Muscle of leg (tissue), 16 donors: Measurements from ENCODE around the gene CDK17. TPM values are rescaled to one million over a fixed set of nuclear protein-coding genes. Genes with fewer than 3 reads are reported as not detected.

ENCODE experiments used
- DNase-seq: peaks from one replicate; pipeline ENCODE4 v3.0.0; 2013
- H3K27ac ChIP-seq: one replicate; pipeline ENCODE4 v1.5.1; 2013; ENCODE audit warnings: mild to moderate bottlenecking, low read length, control low read depth
- H3K27me3 ChIP-seq: one replicate; pipeline ENCODE4 v1.6.1; 2013; ENCODE audit warnings: low read length; ENCODE audit not compliant: control insufficient read depth, insufficient read depth
- H3K36me3 ChIP-seq: one replicate; pipeline ENCODE4 v1.6.1; 2013; ENCODE audit warnings: low read length; ENCODE audit not compliant: control insufficient read depth, insufficient read depth
- H3K4me1 ChIP-seq: one replicate; pipeline ENCODE4 v1.6.1; 2013; ENCODE audit warnings: low read length; ENCODE audit not compliant: control insufficient read depth, insufficient read depth
- H3K4me3 ChIP-seq: one replicate; pipeline ENCODE4 v1.5.1; 2013; ENCODE audit warnings: low read length, control low read depth
- H3K9me3 ChIP-seq: replicated peaks from 2 replicates; pipeline ENCODE4 v1.6.1; 2013; ENCODE audit warnings: low read depth, low read length; ENCODE audit not compliant: control insufficient read depth
- WGBS: methylation state at CpG from one replicate; pipeline ENCODE4 v1.1.5; 2013; ENCODE audit warnings: missing lambda C conversion rate; ENCODE audit not compliant: insufficient coverage; 5-methylcytosine and 5-hydroxymethylcytosine counted together
- long read RNA-seq, 11 donors: transcript quantifications; one replicate each; lab custom pipeline, GENCODE V29; 2026
- polyA plus RNA-seq, 8 donors: library from polyadenylated mRNA; unstranded; fragments of 120-200 nt; gene quantifications; one replicate each; pipeline versions ENCODE4 v1.2.1 to v1.2.3, GENCODE V29; 2013; ENCODE audit warnings: inconsistent platforms in 1 of 8, low replicate concordance in 1 of 8; ENCODE audit not compliant: insufficient read length in 8 of 8, insufficient read depth in 1 of 8
- total RNA-seq: library from RNA; stranded (reverse); fragments of 120-200 nt; gene quantifications from one replicate; pipeline ENCODE4 v1.2.4, GENCODE V29; 2013

The CDK17 gene
- total RNA-seq (31.0 TPM), polyA plus RNA-seq (10 to 100 TPM; 23.4 to 28.7 (median 25.4) TPM)
- long read RNA-seq, donor 1, partial matches to known transcripts, result 0 of 3 reads
- long read RNA-seq, donor 1, other reads (novel, unspliced or antisense), result 0 of 3 reads
- long read RNA-seq, donor 2, partial matches to known transcripts, result 0 of 1 reads
- long read RNA-seq, donor 2, other reads (novel, unspliced or antisense), result 0 of 1 reads
- long read RNA-seq, donor 3, full-length matches to known transcripts, result 5 of 5 reads
- long read RNA-seq, donor 3, partial matches to known transcripts, result 0 of 5 reads
- long read RNA-seq, donor 3, other reads (novel, unspliced or antisense), result 0 of 5 reads
- long read RNA-seq, donor 4, partial matches to known transcripts, result 0 of 2 reads
- long read RNA-seq, donor 4, other reads (novel, unspliced or antisense), result 0 of 2 reads
- long read RNA-seq, donor 5, full-length matches to known transcripts, result 8 of 13 reads
- long read RNA-seq, donor 5, partial matches to known transcripts, result 5 of 13 reads
- long read RNA-seq, donor 5, other reads (novel, unspliced or antisense), result 0 of 13 reads
- long read RNA-seq, donor 6, full-length matches to known transcripts, result 6 of 6 reads
- long read RNA-seq, donor 6, partial matches to known transcripts, result 0 of 6 reads
- long read RNA-seq, donor 6, other reads (novel, unspliced or antisense), result 0 of 6 reads
- long read RNA-seq, donor 7, full-length matches to known transcripts, result 6 of 6 reads
- long read RNA-seq, donor 7, partial matches to known transcripts, result 0 of 6 reads
- long read RNA-seq, donor 7, other reads (novel, unspliced or antisense), result 0 of 6 reads
- long read RNA-seq, donor 8, full-length matches to known transcripts, result 3 of 3 reads
- long read RNA-seq, donor 8, partial matches to known transcripts, result 0 of 3 reads
- long read RNA-seq, donor 8, other reads (novel, unspliced or antisense), result 0 of 3 reads
- long read RNA-seq, donor 9, full-length matches to known transcripts, result 6 of 6 reads
- long read RNA-seq, donor 9, partial matches to known transcripts, result 0 of 6 reads
- long read RNA-seq, donor 9, other reads (novel, unspliced or antisense), result 0 of 6 reads
- long read RNA-seq, donor 10, full-length matches to known transcripts, result 12 of 12 reads
- long read RNA-seq, donor 10, partial matches to known transcripts, result 0 of 12 reads
- long read RNA-seq, donor 10, other reads (novel, unspliced or antisense), result 0 of 12 reads
- long read RNA-seq, donor 11, full-length matches to known transcripts, result 2 of 2 reads
- long read RNA-seq, donor 11, partial matches to known transcripts, result 0 of 2 reads
- long read RNA-seq, donor 11, other reads (novel, unspliced or antisense), result 0 of 2 reads

DNA sequence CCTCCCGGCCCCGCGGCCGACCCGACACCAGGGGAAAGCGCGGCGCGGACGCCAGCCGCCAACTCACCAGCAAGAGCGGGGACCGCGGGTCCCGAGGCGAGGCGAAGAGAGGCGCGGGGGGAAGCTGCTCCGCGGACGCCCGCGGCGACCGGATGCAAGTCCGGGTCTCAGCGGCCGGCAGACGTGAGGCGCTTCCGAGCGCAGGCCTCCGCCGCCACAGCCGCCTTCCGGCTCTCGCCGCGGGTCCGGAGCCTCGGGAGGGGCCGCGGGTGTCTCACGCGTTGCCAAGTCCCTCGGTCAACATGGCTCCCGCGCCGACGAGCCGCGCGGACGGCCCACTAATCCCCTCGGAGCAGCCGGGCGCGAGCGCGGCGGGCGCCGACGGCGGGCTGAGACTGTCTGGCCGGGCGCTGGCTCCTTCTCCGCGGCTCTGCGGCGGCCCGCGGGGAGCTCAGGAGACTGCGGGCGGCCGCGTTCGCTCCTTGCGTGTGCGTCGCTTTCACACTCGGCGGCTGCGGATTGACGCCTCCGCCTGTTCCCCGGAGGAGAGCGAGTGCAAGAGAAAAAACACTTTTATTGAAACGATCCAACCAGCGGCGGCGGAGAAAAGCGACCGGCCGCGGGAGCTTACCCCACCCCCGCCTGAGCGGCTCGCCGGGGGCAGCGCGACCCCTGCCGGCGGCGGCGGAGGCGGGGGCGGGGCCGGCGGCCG lies at the start of gene CDK17:
Gene CDK17, minus strand, starts transcription at position 521 of the 712 bp plus-strand sequence. CDS start 65,603 bp downstream, outside the sequence.
- H3K9me3 ChIP-seq, result no peaks in the 10 kb centered on the region

DNA sequence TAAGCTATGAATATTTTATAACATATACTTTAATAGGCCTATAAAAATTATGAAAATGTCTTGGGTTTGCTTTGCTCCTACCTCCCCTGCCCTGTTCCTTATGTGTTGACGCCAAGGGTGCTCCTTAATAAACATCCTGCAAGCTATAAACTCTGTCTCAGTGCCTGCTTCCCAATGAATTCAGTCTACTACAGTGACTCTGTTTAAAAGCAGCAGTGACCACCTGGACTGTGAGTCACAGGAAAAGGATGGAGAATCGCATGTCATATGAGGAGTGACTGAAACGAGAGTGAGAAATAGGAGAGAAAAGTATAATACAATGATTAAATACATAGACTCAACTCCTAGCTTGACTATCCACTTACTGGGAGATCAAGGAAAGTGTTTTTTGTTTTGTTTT lies 48.1 kb upstream of the CDK17 start:
- no peaks in the 10 kb centered on the region for H3K9me3 ChIP-seq
- H3K27ac ChIP-seq, result peak overlapping the region; percentile 29
- no peaks in the 10 kb centered on the region for H3K36me3 ChIP-seq
- 60% methylated on average over 1 of the region's 3 CpGs for WGBS
- H3K4me1 ChIP-seq, result no peaks in the 10 kb centered on the region
- DNase-seq, result no peak
- no peak overlapping the region for H3K4me3 ChIP-seq
- no peaks in the 10 kb centered on the region for H3K27me3 ChIP-seq

More for the DNA sequence above, at the start of gene CDK17:
- peak; percentile 95 for DNase-seq
- H3K4me1 ChIP-seq, result peaks cover 3% of the 10 kb centered on the region
- peak within 1 kb of the TSS; percentile 95 for H3K27ac ChIP-seq
- no peaks in the 10 kb centered on the region for H3K27me3 ChIP-seq
- H3K4me3 ChIP-seq, result peak within 1 kb of the TSS; percentile 93
- under 1% methylated on average over 94 of the region's 112 CpGs for WGBS
- no peaks in the 10 kb centered on the region for H3K36me3 ChIP-seq

DNA sequence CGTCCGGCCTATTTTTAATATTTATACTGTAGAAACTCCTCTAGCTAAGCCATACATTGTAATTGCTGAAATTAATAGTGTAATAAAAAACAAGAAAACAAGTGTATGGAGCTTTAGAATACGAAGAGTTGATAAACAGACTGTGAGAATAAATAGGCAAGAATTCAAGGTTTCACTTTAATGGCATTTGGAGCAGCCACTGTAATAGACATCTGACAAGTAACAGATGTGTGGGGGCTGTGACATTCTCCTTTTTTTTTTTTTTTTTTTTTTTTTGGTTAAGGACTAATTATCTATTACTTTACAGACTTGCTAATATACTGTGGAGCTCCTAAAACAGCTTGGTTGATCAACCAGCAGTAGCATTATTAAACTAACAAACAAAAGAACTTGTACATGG lies 47.0 kb upstream of the CDK17 start:
- Histone ChIP-seq H3K4me3 (no peak overlapping the region), H3K27ac (peak overlapping the region; percentile 84), H3K36me3 (no peaks in the 10 kb centered on the region), H3K9me3 (no peaks in the 10 kb centered on the region), H3K27me3 (no peaks in the 10 kb centered on the region), H3K4me1 (no peaks in the 10 kb centered on the region)
- 57% methylated on average over 1 of the region's 3 CpGs for WGBS
- DNase-seq, result no peak

DNA sequence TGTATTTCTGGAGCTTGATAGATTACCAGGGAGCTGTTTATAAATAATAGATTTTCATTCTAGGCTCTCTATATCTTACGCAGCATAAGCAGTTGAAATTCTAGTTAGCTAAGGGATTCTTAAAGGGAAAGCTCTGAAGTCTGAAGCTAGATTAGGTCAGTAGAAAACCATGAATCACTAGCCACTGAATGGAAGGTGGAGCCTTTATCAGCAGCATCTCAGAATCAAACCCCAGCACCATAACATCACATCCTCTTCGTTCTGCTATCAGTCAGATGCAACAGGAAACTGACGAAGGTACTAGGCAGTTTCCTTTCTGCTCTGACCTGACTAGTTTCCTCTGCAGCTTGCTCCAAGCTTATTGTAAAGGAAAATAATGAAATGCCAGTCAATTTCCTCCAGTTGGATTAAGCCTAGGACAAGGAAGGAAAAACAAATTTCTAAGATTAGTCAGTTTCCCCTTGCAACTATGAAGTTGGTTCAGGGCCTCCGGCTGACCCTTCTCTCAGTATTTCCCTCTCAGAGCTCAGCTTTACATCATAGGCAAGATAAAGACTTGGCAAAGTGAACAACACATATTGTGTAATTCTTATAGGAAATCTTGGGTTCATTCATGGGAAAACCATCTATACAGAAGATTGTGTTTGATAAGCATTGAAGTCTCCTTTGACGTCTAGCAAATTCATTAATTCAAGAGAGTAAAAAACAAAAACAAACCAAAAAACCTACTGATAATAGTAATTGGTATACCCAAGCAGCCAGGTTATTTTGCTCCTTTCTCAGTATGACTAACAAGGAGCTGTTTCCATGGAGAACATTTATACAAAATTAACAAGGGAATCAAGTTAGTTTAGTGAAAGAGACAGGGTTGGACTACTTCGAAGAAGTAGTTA lies 45.7 kb upstream of the CDK17 start:
- no peaks in the 10 kb centered on the region for H3K4me1 ChIP-seq
- WGBS, result 100% methylated on average over 1 of the region's 6 CpGs
- H3K36me3 ChIP-seq, result no peaks in the 10 kb centered on the region
- no peaks in the 10 kb centered on the region for H3K27me3 ChIP-seq
- peak; percentile 66 for DNase-seq
- no peaks in the 10 kb centered on the region for H3K9me3 ChIP-seq
- peak overlapping the region; percentile 86 for H3K27ac ChIP-seq
- no peak overlapping the region for H3K4me3 ChIP-seq

DNA sequence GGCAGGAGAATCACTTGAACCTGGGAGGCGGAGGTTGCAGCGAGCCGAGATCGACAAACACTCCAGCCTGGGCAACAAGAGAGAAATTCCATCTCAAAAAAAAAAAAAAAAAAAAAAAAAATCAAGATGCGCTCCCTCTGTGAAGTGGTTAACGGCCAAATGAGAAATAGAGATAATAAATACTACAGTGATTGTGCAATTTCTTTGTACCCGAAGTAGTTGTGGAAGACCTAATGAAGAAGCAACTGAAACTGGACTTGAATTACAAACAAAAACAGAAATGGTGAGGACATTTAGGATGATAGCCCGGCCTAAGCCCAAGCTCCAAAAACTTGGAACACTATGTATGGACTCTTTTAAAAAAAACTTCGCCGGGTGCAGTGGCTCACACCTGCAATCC lies 44.2 kb upstream of the CDK17 start:
- no peaks in the 10 kb centered on the region for H3K36me3 ChIP-seq
- WGBS, result 80% methylated on average over 1 of the region's 10 CpGs
- DNase-seq, result no peak
- H3K27ac ChIP-seq, result no peak overlapping the region
- no peak overlapping the region for H3K4me3 ChIP-seq
- H3K9me3 ChIP-seq, result no peaks in the 10 kb centered on the region
- no peaks in the 10 kb centered on the region for H3K27me3 ChIP-seq
- H3K4me1 ChIP-seq, result no peaks in the 10 kb centered on the region

DNA sequence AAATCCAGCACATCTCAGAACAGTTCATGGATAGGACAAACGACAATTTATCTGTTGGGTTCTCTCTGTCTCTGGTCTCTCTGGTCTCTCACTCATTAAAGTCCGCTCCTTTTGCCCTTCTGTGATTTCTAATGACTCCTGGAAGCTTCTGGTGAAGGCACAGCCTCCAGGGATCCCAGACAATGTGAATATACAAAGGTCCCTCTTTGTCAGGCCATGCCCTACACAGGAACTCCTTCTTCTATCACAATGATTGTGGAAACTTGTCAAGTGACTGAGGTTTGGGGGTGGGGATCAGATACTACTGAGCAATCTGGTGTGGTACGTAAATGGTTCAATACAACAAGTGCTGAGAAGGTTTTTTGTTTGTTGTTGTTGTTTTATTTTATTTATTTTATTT lies 42.7 kb upstream of the CDK17 start:
- H3K9me3 ChIP-seq, result no peaks in the 10 kb centered on the region
- H3K36me3 ChIP-seq, result no peaks in the 10 kb centered on the region
- H3K27ac ChIP-seq, result no peak overlapping the region
- no peak overlapping the region for H3K4me3 ChIP-seq
- DNase-seq, result no peak
- H3K4me1 ChIP-seq, result no peaks in the 10 kb centered on the region
- WGBS, result 81% methylated on average over 2 of the region's 3 CpGs
- no peaks in the 10 kb centered on the region for H3K27me3 ChIP-seq

DNA sequence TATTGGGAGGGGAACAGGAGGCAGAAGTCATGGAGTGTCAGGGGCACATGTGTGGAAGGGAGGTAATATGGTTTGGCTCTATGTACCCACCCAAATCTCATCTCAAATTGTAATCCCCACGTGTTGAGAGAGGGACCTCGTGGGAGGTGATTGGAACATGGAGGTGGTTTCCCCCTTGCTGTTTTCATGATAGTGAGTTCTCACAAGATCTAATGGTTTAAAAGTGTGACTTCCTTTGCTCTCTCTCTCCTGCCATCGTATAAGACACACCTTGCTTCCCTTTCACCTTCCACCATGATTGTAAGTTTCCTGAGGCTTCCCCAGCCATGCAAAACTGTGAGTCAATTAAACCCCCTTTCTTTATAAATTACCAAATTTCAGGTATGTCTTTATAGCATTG lies 41.6 kb upstream of the CDK17 start:
- WGBS, result no CpG with 5 or more reads among the region's 3 CpGs
- no peaks in the 10 kb centered on the region for H3K4me1 ChIP-seq
- no peaks in the 10 kb centered on the region for H3K36me3 ChIP-seq
- H3K27me3 ChIP-seq, result no peaks in the 10 kb centered on the region
- no peak overlapping the region for H3K27ac ChIP-seq
- H3K4me3 ChIP-seq, result no peak overlapping the region
- no peak for DNase-seq
- no peaks in the 10 kb centered on the region for H3K9me3 ChIP-seq

DNA sequence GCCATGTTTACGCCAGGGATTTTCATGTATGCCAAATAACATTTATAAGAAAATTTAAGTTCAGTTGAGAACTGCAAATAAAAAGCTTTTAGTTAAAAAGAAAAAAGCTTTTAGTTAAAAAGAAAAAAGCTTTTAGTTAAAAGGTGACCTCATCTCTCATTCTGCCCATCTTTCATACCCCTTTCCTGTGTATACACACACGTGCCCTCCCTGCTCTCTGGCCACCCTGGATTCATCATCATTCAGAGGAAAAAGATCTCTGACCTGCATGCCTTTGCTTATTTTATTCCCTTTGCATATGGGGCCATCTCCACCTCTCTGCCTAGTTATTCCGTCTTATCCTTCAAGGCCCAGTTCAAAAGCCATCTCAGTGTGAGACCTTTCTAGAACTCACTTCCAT lies 38.1 kb upstream of the CDK17 start:
- H3K4me3 ChIP-seq, result no peak overlapping the region
- WGBS, result 77% methylated on average over 2 of the region's 3 CpGs
- no peaks in the 10 kb centered on the region for H3K27me3 ChIP-seq
- no peaks in the 10 kb centered on the region for H3K9me3 ChIP-seq
- no peaks in the 10 kb centered on the region for H3K4me1 ChIP-seq
- H3K27ac ChIP-seq, result no peak overlapping the region
- DNase-seq, result no peak
- H3K36me3 ChIP-seq, result no peaks in the 10 kb centered on the region

DNA sequence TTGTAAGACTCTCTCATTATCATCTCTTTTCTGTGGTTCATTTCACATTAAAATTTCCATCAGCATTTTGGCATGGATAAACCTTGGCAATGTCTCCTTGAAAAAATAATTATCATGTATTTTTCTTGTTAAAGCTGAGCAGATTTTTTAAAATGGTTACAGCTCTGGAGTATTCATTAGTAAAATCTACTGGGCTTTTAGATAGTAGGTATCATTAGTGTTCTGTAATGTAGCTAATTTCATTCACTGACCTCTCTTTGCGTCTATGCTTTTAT lies 36.9 kb upstream of the CDK17 start:
- Histone ChIP-seq H3K36me3 (no peaks in the 10 kb centered on the region), H3K4me3 (no peak overlapping the region), H3K9me3 (no peaks in the 10 kb centered on the region), H3K27ac (no peak overlapping the region), H3K4me1 (no peaks in the 10 kb centered on the region), H3K27me3 (no peaks in the 10 kb centered on the region)
- DNase-seq, result no peak
- WGBS, result no CpG with 5 or more reads among the region's 1 CpG
